Aorta (tissue), 5 donors: Measurements from ENCODE around the gene YWHAH. TPM values are rescaled to one million over a fixed set of nuclear protein-coding genes. Genes with fewer than 3 reads are reported as not detected.

Source experiments
- ATAC-seq: fragments of 200-7000 bp; cut with Tn5 transposase; one replicate; pipeline ENCODE4 v1.9.1; 2022; ENCODE audit warnings: moderate library complexity; ENCODE audit not compliant: low FRiP score
- DNase-seq, 2 donors: peaks; one replicate each; pipeline ENCODE4 v3.0.0-alpha.2; 2020
- H3K27ac ChIP-seq, 2 donors: one replicate each; pipeline ENCODE4 v1.5.1; 2013; ENCODE audit warnings: low read length in 2 of 2, mild to moderate bottlenecking in 2 of 2, moderate library complexity in 2 of 2, control low read depth in 1 of 2, inconsistent platforms in 1 of 2, low read depth in 1 of 2
- H3K27me3 ChIP-seq, 2 donors: one replicate each; pipeline ENCODE4 v1.6.1; 2013; ENCODE audit warnings: control low read depth in 1 of 2, low read length in 1 of 2, mild to moderate bottlenecking in 1 of 2, moderate library complexity in 1 of 2; ENCODE audit not compliant: insufficient read depth in 2 of 2, control insufficient read depth in 1 of 2
- H3K36me3 ChIP-seq, 2 donors: one replicate each; pipeline ENCODE4 v1.6.1; 2013; ENCODE audit warnings: control low read depth in 1 of 2, low read length in 1 of 2, mild to moderate bottlenecking in 1 of 2; ENCODE audit not compliant: insufficient read depth in 2 of 2, control insufficient read depth in 1 of 2
- H3K4me1 ChIP-seq, 2 donors: one replicate each; pipeline ENCODE4 v1.6.1; 2013; ENCODE audit warnings: low read length in 2 of 2, control low read depth in 1 of 2, mild to moderate bottlenecking in 1 of 2, moderate library complexity in 1 of 2; ENCODE audit not compliant: insufficient read depth in 2 of 2, control insufficient read depth in 1 of 2
- H3K4me3 ChIP-seq, 2 donors: one replicate each; pipeline ENCODE4 v1.5.1; 2013; ENCODE audit warnings: low read length in 2 of 2, control low read depth in 1 of 2, mild to moderate bottlenecking in 1 of 2
- H3K9me3 ChIP-seq: one replicate; pipeline ENCODE4 v1.6.1; 2013; ENCODE audit warnings: mild to moderate bottlenecking, low read length; ENCODE audit not compliant: control insufficient read depth
- WGBS, 2 donors: extraction: QIAGEN DNeasy Blood & Tissue Kit; methylation state at CpG; one replicate each; pipeline ENCODE4 v1.1.7; 2013; 5-methylcytosine and 5-hydroxymethylcytosine counted together
- intact Hi-C, 2 donors: fragments of 100-400 bp; cut with DNase I; formaldehyde crosslinking; loops; one replicate each; pipeline versions ENCODE4 v1.14.2 to v1.15.0; 2022
- polyA plus RNA-seq, 2 donors: library from polyadenylated mRNA; stranded (reverse); fragments of 200-250 nt; gene quantifications; one replicate each; pipeline ENCODE4 v1.2.3, GENCODE V29; 2013
- total RNA-seq, 2 donors: library from RNA; stranded (reverse); fragmentation: NEBNext Ultra II Directional; extraction: Animal tissue kit (Norgen Biotek cat#: 25700); gene quantifications; one replicate each; pipeline ENCODE4 v1.2.1, GENCODE V29; 2021
- donor health status: healthy with polysubstance abuse.
- donor health status: Bipolar disorder and iron deficiency.
- donor health status: DM: no; HTN: no; CAD: no.
- donor health status: DM: no; HTN: no; CAD: no.
- donor health status: DM: yes; HTN: yes; CAD: no.

The YWHAH gene
- total and polyA plus RNA-seq, 4 donors = 82.8 to 538 (median 193) TPM

DNA sequence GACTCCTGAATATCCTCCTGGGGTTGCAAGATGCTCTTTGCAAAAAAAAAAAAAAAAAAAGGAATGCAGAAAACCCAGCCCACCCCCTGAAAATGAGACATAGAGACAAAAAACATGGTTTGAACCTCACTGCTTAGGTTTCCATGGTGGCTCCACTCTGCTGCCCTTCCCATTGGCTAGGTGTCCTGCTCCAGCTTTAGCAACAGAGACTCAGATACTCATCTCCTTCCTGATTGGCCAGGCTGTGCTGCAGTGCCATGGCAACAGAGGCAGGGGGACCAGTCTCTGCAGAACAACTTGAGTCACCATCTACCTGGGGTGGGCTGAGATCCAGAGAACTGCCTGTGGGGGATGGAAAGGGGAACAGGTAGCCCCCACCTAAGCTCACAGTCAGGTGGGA, 17.4 kb upstream of the YWHAH start:
- intact Hi-C loops = no loop called here
- Histone ChIP-seq H3K27ac (no peak overlapping the region), H3K4me1 (no peaks in the 10 kb centered on the region), H3K27me3 (no peaks in the 10 kb centered on the region), H3K36me3 (no peaks in the 10 kb centered on the region), H3K9me3 (no peaks in the 10 kb centered on the region), H3K4me3 (no peak overlapping the region)
- ATAC-seq (no peak), DNase-seq (no peak)

DNA sequence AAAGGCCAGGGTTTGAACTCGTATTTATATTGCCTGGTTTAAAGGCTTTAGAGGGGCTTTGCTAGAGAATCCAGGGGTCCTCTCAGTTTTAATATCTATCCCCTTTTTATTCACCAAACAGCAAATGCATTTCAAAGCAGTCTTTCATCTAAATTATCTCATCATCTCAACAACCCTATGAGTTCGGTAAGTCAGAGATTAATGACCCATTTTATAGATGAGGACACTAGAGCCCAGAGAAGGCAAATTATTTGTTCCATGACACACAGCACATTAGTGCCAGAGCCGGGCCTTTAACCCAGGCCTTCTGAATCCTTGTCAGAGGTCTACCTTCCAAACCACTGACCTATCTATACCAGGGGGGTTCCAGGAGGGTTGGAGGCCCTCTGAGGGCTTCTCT, 16.8 kb upstream of the YWHAH start:
- no peaks in the 10 kb centered on the region for H3K36me3 ChIP-seq

DNA sequence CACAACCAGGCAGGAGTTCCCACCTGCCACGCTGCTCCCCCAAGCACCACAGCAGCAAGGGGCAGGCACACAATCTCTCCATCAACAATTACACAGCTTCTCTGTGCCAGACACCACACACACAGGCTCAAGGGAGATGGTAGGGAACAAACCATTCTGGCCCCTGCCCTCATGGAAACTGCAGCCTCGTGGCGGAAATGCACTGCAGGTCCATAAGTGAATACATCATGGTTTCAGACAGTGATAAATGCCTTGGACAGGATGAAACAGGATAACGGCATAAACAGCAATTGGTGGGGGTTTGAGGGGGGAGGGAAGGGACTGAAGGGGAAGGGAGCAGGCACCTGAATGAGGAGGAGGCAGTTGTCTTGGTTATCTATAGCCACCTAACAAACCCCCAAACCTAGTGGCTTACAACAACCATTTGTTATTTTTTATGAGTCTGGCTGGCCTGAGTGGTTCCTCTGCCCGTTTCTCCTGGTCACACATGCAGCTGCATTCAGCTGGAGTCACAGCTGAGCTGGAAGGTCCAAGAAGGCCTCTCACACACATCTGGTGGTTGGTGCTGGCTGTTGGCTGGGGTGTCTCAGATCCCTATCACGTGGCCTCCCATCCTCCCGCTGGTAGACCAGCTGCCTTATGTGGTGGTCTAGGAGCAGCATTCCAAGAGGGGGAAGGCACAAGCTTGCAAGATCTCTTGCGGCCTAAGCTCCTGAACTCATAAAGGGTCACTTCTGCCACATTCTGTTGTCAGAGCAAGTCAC, 15.0 kb upstream of the YWHAH start:
- Histone ChIP-seq H3K9me3 (no peaks in the 10 kb centered on the region), H3K27ac (no peak overlapping the region), H3K4me3 (no peak overlapping the region), H3K27me3 (no peaks in the 10 kb centered on the region), H3K36me3 (no peaks in the 10 kb centered on the region), H3K4me1 (no peaks in the 10 kb centered on the region)
- ATAC-seq = no peak
- intact Hi-C loops = no loop called here
- WGBS, 2 donors = 66% methylated on average over 8 of the region's 8 CpGs
- peak in 1 of 2 donors; percentile 33 for DNase-seq

More for the DNA sequence above, 16.8 kb upstream of the YWHAH start:
- Histone ChIP-seq H3K4me3 (no peak overlapping the region), H3K27me3 (no peaks in the 10 kb centered on the region), H3K9me3 (no peaks in the 10 kb centered on the region), H3K4me1 (no peaks in the 10 kb centered on the region), H3K27ac (no peak overlapping the region)
- intact Hi-C loops = no loop called here
- DNase-seq (no peak), ATAC-seq (no peak)
- 75 to 83% methylated on average over 3 of the region's 3 CpGs for WGBS, 2 donors

DNA sequence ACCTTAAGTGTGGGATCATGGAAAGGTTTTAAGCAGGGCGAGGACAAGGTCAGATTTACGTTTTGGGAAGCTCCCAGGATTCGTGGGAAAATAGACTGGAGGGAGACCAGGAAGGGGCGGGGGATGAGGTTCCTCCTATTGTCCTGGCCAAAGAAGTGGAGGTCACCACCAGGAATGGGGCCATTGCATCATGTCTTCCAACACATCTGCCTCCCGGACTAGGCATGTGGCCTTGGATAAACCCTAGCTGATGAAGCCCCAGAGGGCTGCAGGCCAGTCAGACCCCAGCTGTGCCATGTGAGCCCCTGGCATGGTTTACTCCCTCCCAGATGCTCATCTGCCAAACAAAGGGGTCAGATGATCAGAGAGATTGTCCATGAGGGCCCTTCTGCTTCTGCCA, 11.5 kb upstream of the YWHAH start:
- Histone ChIP-seq H3K4me1 (no peaks in the 10 kb centered on the region), H3K27ac (no peak overlapping the region), H3K4me3 (no peak overlapping the region), H3K27me3 (no peaks in the 10 kb centered on the region), H3K9me3 (no peaks in the 10 kb centered on the region), H3K36me3 (no peaks in the 10 kb centered on the region)
- DNase-seq (peak; percentile 9 to 14), ATAC-seq (no peak)
- 82 to 85% methylated on average over 5 of the region's 5 CpGs for WGBS, 2 donors
- intact Hi-C loops = no loop called here

DNA sequence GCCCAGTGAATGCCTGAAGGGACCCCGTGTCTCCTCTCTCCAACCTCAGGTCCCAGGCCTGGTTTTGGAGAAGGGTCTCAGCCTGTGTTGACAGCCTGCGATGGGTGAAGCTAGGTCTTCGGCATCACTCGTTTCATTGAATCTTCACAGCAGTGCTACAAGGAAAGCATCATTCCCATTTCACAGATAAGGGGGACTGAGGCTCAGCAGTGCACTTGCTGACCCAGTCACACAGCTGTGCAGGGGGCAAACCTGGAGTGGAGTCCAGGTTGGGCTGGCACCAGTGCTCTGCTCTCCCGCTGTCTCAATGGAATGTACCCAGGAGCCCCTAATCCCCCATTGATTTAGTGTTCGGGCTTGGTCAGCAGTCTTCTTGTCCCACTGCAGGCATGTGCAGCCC, 10.9 kb upstream of the YWHAH start:
- 93 to 94% methylated on average over 6 of the region's 6 CpGs for WGBS, 2 donors
- ATAC-seq (no peak), DNase-seq (no peak)
- no peak overlapping the region for H3K4me3 ChIP-seq
- no peaks in the 10 kb centered on the region for H3K9me3 ChIP-seq
- no peaks in the 10 kb centered on the region for H3K36me3 ChIP-seq
- intact Hi-C loops = no loop called here
- H3K27ac ChIP-seq = no peak overlapping the region
- H3K4me1 ChIP-seq = no peaks in the 10 kb centered on the region
- no peaks in the 10 kb centered on the region for H3K27me3 ChIP-seq

DNA sequence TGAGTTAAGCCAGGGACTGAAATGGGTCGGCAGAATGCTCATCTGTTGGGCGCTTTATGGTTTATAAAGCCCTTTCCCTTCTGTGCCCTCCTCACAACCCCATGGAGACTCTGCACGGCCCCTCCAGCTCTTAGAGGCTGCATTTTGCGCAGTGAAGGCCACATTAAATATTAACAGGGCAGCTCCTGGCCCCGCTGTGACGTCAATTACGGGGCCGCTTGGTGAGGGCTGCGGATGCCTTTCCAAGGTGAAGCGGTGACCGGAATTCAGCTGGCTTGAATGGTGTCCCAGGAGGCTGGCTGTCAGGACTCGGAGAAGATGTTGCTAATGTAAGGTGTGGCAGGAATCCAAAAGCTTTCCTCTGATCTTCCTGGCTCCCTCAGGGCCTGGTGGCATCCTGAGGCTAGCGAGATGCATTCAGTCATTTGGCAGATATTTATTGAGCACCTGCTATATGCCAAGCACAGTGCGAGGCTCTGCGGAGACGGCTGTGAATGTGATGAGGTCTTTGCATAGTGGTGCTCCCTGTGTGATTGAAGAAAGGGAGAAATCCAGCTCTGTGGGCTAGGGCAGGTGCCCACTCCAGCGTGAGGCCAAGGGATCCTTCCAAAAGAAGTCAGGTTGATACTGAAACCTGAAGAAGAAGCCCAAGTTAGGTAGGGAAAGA, 10.4 kb upstream of the YWHAH start:
- intact Hi-C loops = no loop called here
- peak in 1 of 2 donors; percentile 45 for DNase-seq
- no peak overlapping the region for H3K4me3 ChIP-seq

DNA sequence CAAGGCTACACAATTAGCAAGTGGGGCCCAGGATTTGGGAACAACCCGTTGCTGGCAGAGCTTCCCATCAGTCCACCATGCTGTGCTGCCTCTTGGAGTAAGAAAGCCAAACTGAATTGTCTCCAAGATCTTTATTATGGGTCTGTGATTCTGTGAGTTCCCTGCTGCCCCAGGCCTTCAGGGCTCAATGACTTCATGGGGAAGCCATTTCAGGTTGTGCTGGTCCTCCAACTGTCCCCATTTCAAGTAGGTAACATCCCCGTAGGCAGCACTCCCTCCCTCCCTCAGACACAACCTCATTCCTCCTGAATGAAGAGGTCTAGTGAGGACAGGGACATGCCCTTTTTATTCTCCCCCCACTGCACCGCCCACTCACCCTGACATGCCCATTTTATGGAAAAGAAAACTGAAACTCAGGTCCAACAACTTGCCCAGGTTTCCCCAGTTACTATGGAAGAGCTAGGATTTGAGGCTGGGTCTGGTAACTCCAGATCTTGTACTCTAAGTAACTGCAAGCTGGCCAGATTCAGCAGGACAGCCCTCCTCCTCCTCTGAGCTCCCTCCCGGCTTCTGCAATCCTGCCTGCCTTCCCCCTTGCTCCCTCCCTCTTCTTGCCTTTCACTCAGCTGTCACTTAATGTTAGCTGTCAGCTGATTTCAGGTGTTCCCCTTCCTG, 8.2 kb upstream of the YWHAH start:
- Histone ChIP-seq H3K4me1 (no peaks in the 10 kb centered on the region), H3K36me3 (no peaks in the 10 kb centered on the region), H3K27ac (no peak overlapping the region), H3K9me3 (no peaks in the 10 kb centered on the region), H3K27me3 (no peaks in the 10 kb centered on the region), H3K4me3 (no peak overlapping the region)
- 80 to 87% methylated on average over 4 of the region's 4 CpGs for WGBS, 2 donors
- no peak for ATAC-seq
- peak in 1 of 2 donors; percentile 34 for DNase-seq
- intact Hi-C loops = no loop called here

More for the DNA sequence above, 10.4 kb upstream of the YWHAH start:
- Histone ChIP-seq H3K4me1 (no peaks in the 10 kb centered on the region), H3K27me3 (no peaks in the 10 kb centered on the region), H3K9me3 (no peaks in the 10 kb centered on the region), H3K27ac (no peak overlapping the region), H3K36me3 (no peaks in the 10 kb centered on the region)
- no peak for ATAC-seq
- 89 to 93% methylated on average over 17 of the region's 17 CpGs for WGBS, 2 donors

DNA sequence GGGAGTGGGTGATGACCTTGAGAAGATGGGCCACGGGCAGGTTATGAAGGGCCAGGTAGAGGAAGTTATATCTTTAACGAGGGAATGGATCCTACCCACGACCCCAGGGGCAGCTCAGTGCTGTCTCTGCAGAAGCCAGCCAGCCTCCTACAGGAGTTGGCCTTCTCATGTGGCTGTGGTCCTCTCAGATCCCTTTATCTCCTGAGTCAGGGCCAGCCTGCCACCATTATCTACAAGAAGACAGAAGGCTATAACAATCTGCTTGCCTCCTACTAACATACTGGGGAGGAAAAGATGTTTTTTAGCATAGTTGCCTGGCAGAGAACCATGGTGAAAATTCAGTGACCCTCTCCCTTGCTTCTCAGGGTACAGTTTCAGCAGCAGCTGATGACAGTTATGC, 7.0 kb upstream of the YWHAH start:
- Histone ChIP-seq H3K9me3 (no peaks in the 10 kb centered on the region), H3K4me3 (no peak overlapping the region), H3K27me3 (no peaks in the 10 kb centered on the region), H3K4me1 (no peaks in the 10 kb centered on the region), H3K36me3 (no peaks in the 10 kb centered on the region), H3K27ac (no peak overlapping the region)
- 76 to 85% methylated on average over 3 of the region's 3 CpGs for whole genome bisulfite sequencing, 2 donors
- ATAC-seq (no peak), DNase-seq (peak in 1 of 2 donors; percentile 28)
- intact Hi-C loops = no loop called here
